NCI-H2081 (cell line): ENCODE data around the gene C22orf42.
"Not testable (repeated sequence)": the region's sequence is repeated elsewhere in the genome, so short reads cannot be mapped to it uniquely, and the experiment has no call there.

Source experiments
- DNase-seq, 2 experiments: peaks; one replicate each; lab custom pipeline; 2025; lab: John Stamatoyannopoulos, UW

Gene C22orf42

DNA sequence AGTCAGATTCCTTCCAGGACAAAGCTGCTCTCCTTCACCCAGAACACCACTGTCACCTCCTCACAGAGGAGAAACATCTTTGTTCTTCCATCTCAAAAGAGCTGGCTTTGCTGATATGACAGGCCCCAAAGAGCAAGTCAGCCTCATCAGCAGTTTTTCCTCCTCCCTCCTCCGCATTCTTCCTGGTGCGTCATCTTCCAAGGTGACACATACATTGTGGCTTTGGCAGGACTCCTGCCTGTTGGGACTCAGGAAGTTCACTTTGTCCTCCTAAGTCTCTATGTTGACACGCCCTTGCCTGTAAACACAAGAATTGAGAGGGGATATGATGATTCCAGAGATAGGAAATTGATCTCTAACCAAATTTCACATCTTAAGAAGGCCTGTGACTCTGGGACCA, 23.1 kb downstream of the C22orf42 start:
- DNase-seq: not testable (repeated sequence)

DNA sequence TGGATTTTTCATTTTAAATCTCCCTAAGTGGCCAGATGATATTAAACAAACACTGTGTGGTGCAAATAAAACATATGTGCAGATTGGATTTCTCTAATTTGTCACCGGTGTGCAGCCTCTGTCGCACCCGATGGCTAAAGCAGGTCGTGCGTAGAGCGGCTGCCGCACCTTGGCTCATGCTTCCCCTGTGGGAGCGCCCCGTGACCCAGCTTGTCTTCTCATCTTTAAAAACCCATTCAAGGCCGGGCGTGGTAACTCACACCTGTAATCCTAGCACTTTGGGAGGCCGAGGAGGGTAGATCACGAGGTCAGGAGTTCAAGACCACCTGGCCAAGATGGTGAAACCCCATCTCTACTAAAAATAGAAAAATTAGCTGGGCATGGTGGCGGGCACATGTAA, 24.3 kb downstream of the C22orf42 start:
- DNase-seq: not testable (repeated sequence)

DNA sequence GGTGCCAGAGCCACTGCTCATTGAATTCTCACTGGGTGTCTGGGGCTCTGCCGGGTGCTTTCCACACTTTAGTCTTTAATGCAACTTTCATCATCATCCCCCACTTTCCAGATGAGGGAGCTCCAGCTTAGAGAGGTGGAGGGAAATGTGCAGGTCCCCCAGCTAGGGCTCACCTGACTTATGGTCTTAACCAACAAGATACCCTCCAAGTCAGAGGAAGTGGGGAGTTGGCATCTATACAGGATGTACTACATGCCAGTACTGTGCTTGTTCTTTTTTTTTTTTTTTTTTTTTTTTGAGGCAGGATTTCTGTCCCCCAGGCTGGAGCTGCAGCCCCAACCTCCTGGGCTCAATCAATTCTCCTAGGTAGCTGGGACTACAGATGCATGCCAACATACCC, 26.3 kb downstream of the C22orf42 start:
- no peak for DNase-seq

DNA sequence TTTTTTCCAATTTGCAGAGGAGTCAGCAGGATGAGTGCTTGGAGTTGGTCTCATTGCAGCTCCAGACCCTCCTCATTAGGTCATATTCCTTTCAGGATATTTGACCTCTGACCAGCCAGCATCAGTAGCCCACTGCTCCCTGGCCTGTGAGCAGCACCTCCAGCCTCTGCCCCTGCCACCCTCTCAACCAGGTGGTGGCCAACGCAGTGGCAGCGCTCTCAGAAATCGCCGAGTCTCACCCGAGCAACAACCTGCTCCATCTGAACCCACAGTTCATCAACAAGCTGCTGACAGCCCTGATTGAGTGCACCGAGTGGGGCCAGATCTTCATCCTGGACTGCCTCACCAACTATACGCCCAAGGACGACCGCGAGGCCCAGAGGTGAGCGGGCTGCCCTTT, 27.0 kb downstream of the C22orf42 start:
- DNase-seq: no peak

DNA sequence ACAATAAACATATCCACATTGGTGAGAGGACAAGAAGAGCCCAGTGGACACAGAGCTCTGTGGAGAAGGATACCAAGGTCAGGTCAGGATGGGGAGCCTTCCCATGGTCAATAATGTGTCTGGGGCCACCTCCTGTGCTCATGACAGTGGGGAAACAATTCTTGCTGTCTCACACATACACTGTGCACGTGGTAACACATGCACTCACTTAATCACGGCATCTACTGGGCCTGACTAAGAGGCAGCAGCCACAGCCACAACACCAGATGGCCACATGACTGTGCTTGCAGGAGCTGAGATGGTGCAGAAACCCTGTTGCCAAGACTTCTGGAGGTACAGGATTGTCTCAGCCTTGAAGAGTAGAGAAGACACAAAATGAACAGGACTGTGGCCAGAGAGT, 28.6 kb downstream of the C22orf42 start:
- DNase-seq: no peak

DNA sequence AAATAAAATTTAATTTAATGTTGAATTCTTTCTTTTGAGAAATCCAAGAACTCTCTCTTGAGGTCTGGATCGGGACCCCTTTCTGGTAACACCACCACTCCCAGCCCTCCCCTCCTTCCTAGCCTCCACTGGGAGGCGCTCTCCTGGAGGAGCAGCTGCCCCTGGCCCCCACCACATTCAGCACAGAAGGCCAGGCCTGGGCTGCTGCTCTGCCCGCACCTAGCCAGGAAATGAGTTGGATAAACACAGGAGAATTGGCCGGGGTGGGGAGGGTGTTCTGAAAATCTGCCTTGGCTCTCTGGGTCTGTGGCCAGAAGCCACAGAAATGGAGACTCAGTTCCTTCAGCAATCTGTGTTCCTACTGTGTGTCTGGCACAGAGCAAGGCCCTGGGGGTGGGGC, 31.2 kb downstream of the C22orf42 start:
- DNase-seq: no peak

DNA sequence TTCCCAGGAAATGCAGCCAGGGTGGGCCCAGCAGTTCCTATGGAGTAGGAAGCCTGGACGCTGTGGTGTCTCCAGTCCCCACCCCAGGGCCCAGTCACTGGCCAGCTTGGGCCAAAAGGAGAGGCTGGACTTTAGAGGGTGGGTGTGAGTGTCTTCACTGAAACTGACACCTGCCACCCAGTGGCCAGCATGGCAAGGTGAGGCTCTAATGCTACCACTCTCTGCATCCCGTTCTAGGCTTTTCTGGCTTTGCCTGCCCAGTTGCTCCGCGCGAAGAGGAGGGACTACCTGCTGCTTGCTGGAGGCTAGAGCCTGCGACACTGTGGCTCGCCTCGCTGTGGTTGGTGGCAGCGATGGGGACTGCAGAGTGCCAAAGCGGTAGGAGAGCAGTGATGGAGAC, 35.4 kb downstream of the C22orf42 start:
- DNase-seq: no peak

DNA sequence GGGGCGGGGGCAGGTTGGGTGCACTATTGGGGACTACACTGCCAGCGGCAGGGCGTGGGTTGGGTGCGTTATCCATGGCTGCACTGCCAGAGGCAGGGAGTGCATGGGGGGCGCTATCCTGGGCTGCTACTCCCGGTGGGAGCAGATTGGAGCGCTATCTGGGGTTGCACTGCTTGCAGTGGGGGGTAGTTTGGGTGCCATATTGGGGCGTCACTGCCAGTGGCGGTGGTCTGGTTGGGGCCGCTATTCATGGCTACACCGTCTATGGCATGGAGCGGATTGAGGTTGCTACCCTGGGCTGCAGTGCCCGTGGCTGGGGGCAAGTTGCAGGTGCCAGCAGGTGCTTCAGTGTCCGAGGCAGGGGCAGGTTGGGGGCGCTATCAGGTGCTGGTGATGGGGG, 36.2 kb downstream of the C22orf42 start:
- no peak for DNase-seq

DNA sequence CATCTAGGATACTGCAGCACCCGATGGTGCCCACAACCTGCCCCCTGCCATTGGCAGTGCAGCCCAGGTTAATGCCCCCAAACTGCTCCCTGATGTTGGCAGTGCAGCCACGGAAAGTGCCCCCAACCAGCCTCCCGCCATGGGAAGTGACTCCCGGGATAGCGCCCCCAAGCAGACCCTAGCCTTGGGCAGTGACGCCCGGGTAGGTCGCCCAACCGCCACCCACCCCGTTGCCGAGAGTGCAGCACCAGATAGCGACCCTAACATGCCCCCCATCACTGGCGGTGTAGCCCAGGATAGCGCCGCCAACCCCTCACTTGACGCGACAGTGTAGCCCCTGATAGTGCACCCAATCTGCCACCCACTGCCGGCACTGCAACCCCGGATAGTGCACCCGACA, 38.5 kb downstream of the C22orf42 start:
- DNase-seq: no peak

DNA sequence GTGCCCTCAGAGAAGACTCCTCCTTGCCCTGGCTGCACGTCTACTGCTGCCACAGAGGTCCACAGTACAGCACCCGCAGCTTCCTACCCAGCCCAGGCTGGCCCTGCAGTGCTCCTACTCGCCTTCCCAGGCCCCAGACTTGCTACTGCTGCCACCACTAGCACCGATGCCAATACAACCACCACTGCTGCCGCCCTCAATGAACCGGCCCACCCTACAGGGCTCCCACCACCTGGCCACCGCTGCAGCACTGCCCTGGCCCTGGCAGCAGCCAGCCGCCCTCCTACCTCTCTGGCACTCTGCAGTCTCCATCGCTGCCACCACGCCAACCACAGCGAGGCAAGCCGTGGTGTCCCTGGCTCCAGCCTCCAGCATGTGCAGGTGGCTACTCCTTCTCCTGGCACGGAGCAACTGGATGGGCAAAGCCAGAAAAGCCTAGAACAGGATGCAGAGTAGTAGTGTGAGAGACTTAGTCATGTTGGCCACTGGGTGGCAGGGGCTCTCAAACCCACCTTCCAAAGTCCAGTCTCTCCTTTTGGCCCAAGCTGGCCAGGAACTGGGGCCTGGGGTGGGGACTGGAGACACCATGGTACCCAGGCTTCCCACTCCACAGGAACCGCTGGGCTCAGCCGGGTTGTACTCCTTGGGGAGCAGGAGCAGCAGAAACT, 39.4 kb downstream of the C22orf42 start:
- no peak for DNase-seq

DNA sequence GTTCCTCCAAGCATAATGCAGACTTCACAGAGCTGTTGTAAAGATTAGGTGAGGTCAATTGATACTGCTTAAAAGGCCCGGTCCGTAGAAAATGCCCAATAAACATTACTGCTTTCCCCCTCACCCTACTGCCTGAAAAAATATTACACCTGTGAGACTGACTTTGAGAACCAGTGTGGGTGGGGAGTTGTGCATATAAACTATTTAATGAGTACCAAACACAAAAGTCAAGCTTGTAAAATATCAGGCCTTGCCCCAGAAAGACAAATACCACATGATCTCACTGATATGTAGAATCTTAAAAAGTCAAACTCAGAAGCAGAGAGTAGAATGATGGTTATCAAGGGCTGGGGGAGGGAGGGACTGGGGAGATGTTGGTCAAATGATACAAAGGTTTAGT, 46.7 kb downstream of the C22orf42 start:
- DNase-seq: no peak

DNA sequence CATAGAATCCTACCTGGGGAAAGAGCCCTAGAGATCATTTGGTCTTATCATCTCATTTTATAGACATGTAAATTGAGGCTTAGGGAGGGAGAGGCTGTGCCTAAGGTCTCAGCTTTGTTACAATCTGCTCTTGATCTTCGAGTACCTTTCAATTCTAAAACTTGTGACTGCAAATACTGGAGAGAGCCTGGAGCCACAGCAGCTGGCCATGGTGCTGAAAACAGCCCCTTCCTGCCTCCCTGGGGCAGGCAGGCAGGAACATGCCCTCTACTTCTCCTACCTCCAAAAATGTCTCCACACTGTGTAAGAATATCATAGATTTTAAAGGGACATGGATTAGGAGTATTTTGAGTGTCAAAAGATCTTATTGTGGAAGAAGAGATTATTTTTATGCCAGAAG, 52.2 kb downstream of the C22orf42 start:
- DNase-seq: no peak

DNA sequence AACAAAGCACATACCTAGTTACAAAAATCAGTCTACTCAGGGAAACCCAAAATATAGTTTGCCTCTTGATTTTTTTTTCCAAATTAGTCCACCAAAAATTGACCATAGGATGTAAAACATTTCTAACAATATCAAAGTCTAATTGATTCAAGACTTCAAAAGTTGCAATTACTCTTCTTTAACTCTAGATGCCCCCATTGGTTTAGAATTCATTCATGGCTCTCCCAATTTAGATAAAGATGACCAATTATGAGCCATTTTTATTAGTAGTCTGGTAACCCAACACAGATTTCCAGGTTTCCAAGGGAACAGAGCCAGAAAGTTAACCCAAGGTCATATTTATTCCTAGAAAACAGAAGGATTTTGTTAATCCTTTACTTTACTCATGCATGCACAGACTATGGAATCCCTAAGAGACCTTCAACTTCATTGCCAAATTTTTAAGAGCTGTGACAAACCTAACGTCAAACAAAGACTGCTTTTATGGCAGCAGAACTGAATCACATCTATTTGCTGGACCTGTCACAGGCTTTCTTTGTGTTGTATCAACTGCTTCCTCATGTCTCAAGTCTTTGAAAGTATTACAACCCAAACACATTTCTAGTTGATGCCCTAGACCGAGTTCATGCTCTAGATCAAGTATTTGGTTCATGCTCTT, 55.3 kb downstream of the C22orf42 start:
- no peak for DNase-seq

DNA sequence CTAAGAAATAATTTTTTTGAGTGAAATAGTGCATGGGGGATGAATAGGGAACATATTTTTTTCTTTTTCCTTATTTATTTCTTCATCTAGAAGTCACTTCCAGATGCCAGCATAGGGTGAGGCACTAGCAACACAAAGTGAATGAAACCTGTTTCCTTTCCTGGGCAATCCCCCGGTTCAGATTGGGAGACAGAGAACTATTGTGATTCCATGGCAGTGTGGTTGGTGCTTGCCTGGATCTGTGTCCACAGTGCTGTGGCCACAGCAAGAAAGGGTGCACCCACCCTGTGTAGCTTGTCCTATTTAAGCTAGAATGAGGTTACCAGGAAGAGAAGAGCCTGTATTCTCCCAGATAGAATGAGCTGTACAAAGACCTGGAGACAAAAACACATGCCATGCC, 58.4 kb downstream of the C22orf42 start:
- DNase-seq: no peak
